Osteoblast (primary cell): ENCODE results near the gene MRNIP. TPM values are rescaled to one million over a fixed set of nuclear protein-coding genes. Genes with fewer than 3 reads are reported as not detected.

Source experiments
- DNase-seq: peaks from one replicate; pipeline ENCODE4 v3.0.0; 2011; ENCODE audit warnings: low spot score, mixed read lengths; ENCODE audit not compliant: insufficient read length; ENCODE audit errors: missing footprints
- H2AFZ ChIP-seq: 2 replicates; pipeline ENCODE4 v1.6.0; 2011; ENCODE audit warnings: mild to moderate bottlenecking, low read length
- H3K27ac ChIP-seq: 2 replicates; pipeline ENCODE4 v1.5.1; 2011; ENCODE audit warnings: mild to moderate bottlenecking, low read depth, low read length, moderate library complexity
- H3K27me3 ChIP-seq: 2 replicates; pipeline ENCODE4 v1.6.0; 2012; ENCODE audit warnings: mild to moderate bottlenecking, control low read depth, inconsistent platforms, low read length, moderate library complexity; ENCODE audit not compliant: insufficient read depth
- H3K36me3 ChIP-seq: 2 replicates; pipeline ENCODE4 v1.5.1; 2011; ENCODE audit warnings: mild to moderate bottlenecking, low read length, control low read depth, moderate library complexity; ENCODE audit not compliant: insufficient read depth
- H3K4me1 ChIP-seq: 2 replicates; pipeline ENCODE4 v1.5.1; 2011; ENCODE audit warnings: mild to moderate bottlenecking, low read length, control low read depth, moderate library complexity; ENCODE audit not compliant: insufficient read depth
- H3K4me2 ChIP-seq: 2 replicates; pipeline ENCODE4 v1.6.0; 2011; ENCODE audit warnings: mild to moderate bottlenecking, low read length; ENCODE audit not compliant: insufficient read depth
- H3K4me3 ChIP-seq: fragments of 200-600 bp; sonication (generic); 3 replicates; pipeline ENCODE4 v1.5.1; 2012; ENCODE audit warnings: mild to moderate bottlenecking, low read length, inconsistent platforms; ENCODE audit not compliant: insufficient read depth
- H3K79me2 ChIP-seq: 2 replicates; pipeline ENCODE4 v1.6.0; 2012; ENCODE audit warnings: mild to moderate bottlenecking, low read length, control low read depth, inconsistent platforms; ENCODE audit not compliant: insufficient read depth
- H3K9me3 ChIP-seq: 2 replicates; pipeline ENCODE4 v1.5.1; 2011; ENCODE audit warnings: low read depth, low read length, control low read depth
- H4K20me1 ChIP-seq: 2 replicates; pipeline ENCODE4 v1.6.0; 2012; ENCODE audit warnings: mild to moderate bottlenecking, low read length, control low read depth; ENCODE audit not compliant: insufficient read depth
- total RNA-seq: library from RNA; depleted of rRNA; stranded (reverse); fragments of >200 nt; gene quantifications from 2 replicates; pipeline ENCODE4 v1.2.3, GENCODE V29; 2012
- TF ChIP-seq, protein P1 (sequence below): IDR thresholded peaks from 2 replicates; pipeline ENCODE4 v1.5.1; 2011; ENCODE audit warnings: mild to moderate bottlenecking, low read depth, low read length, moderate library complexity; ENCODE audit errors: extremely low read depth

Gene MRNIP
- total RNA-seq, 1 donor, result 10.1 TPM

DNA sequence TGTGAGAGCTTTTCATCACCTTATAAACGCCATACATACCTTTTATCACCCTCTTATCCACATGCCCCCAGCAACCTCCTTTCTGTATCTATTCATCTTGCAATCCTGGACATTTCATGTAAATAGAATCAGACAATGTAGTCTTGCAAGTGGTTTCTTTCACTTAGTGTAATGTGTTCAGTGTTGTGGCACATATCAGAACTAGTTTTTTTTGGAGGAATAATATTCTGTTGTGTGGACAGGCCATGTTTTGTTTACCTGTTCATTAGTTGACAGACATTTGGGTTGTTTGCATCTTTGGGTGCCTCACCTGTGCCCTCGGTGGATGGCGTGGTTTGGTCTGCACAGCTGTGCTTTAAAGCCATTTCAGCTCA, 36.6 kb downstream of the MRNIP start:
- Histone ChIP-seq H4K20me1 (peaks cover 58% of the 10 kb centered on the region), H3K36me3 (peaks cover 44% of the 10 kb centered on the region), H3K79me2 (peaks cover 67% of the 10 kb centered on the region), H3K27me3 (no peaks in the 10 kb centered on the region), H3K4me2 (peak overlapping the region; percentile 86), H3K4me1 (peaks cover 42% of the 10 kb centered on the region), H3K4me3 (peak overlapping the region; percentile 97), H2AFZ (no peak overlapping the region), H3K9me3 (no peaks in the 10 kb centered on the region), H3K27ac (peak overlapping the region; percentile 3)
- TF ChIP-seq, protein P1, sequence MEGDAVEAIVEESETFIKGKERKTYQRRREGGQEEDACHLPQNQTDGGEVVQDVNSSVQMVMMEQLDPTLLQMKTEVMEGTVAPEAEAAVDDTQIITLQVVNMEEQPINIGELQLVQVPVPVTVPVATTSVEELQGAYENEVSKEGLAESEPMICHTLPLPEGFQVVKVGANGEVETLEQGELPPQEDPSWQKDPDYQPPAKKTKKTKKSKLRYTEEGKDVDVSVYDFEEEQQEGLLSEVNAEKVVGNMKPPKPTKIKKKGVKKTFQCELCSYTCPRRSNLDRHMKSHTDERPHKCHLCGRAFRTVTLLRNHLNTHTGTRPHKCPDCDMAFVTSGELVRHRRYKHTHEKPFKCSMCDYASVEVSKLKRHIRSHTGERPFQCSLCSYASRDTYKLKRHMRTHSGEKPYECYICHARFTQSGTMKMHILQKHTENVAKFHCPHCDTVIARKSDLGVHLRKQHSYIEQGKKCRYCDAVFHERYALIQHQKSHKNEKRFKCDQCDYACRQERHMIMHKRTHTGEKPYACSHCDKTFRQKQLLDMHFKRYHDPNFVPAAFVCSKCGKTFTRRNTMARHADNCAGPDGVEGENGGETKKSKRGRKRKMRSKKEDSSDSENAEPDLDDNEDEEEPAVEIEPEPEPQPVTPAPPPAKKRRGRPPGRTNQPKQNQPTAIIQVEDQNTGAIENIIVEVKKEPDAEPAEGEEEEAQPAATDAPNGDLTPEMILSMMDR, result no peak
- no peak for DNase-seq

- peak overlapping the region; percentile 86 for H3K4me2 ChIP-seq
- peak; percentile 99 for DNase-seq
- peak overlapping the region; percentile 97 for H3K4me3 ChIP-seq
- no peaks in the 10 kb centered on the region for H3K9me3 ChIP-seq
- H4K20me1 ChIP-seq, result peaks cover 52% of the 10 kb centered on the region
- TF ChIP-seq, protein P1, result no peak
- H3K4me1 ChIP-seq, result peaks cover 43% of the 10 kb centered on the region
- peaks cover 62% of the 10 kb centered on the region for H3K79me2 ChIP-seq
- H3K36me3 ChIP-seq, result peaks cover 38% of the 10 kb centered on the region
- no peaks in the 10 kb centered on the region for H3K27me3 ChIP-seq
- H3K27ac ChIP-seq, result peak overlapping the region; percentile 86
- H2AFZ ChIP-seq, result no peak overlapping the region
These were observed 37.1 kb downstream of the MRNIP start for GRCh38 chr5:179821298-179822058.

DNA sequence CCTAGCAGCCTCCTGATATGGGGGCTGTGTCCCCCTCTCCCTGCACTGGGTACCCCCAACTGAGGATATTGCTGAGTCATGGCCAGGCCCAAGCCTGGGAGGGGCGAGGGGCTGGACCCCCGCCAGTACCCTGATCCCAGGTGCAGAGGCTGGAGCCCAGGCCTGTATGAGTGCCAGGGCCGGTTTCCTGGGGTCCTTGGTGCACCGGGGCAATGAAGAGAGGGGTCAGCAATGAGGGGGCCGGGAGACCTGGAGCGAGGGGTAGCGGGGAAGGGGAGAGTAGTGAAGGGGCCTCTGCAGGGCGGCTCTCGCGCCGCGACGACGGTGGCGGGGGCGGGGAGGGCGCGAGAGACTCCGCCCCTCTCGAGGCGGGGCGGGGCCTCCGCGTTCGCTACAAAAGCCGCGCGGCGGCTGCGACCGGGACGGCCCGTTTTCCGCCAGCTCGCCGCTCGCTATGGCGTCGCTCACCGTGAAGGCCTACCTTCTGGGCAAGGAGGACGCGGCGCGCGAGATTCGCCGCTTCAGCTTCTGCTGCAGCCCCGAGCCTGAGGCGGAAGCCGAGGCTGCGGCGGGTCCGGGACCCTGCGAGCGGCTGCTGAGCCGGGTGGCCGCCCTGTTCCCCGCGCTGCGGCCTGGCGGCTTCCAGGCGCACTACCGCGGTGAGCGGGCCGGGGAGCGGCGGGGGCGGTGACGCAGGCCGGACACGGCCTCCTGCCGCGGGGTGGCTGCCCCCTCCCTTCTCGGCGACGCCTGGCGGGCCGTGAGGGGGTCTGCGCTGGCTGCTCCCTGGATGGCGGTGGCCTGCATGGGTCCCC, 37.9 kb downstream of the MRNIP start, which contains the start of gene SQSTM1:
SQSTM1 (plus strand) TSS at position 423 of the 815 bp plus-strand sequence; CDS start at position 455, 32 bp downstream.
- peak within 1 kb of the TSS; percentile 86 for H3K27ac ChIP-seq
- TF ChIP-seq, protein P1, result no peak
- no peaks in the 10 kb centered on the region for H3K9me3 ChIP-seq
- no peaks in the 10 kb centered on the region for H3K27me3 ChIP-seq
- peak; percentile 98 for DNase-seq
- H4K20me1 ChIP-seq, result peaks cover 45% of the 10 kb centered on the region
- peaks cover 31% of the 10 kb centered on the region for H3K36me3 ChIP-seq
- H3K4me2 ChIP-seq, result peak within 1 kb of the TSS; percentile 86
- peaks cover 59% of the 10 kb centered on the region for H3K79me2 ChIP-seq
- peak within 1 kb of the TSS; percentile 48 for H2AFZ ChIP-seq
- H3K4me3 ChIP-seq, result peak within 1 kb of the TSS; percentile 97
- H3K4me1 ChIP-seq, result peaks cover 43% of the 10 kb centered on the region

DNA sequence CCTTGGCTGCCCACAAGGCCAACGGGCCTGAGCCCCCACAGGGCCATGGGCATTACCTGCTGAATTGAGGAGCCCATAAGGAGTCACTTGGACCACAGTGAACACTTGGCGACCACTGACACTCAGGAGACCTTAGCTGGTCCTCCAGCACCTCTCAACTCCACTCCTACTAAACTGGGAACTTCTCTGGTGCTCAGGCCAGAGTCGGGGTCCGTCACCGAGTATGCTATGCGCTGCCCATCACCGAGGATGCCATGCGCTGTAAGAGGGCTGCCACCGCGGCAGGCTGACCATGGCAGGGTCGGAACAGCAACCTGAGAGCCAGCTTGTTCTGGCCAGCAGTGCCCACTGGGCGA, 38.5 kb downstream of the MRNIP start:
- peak overlapping the region; percentile 97 for H3K4me3 ChIP-seq
- peaks cover 53% of the 10 kb centered on the region for H3K79me2 ChIP-seq
- TF ChIP-seq, protein P1, result no peak
- H3K9me3 ChIP-seq, result no peaks in the 10 kb centered on the region
- DNase-seq, result peak; percentile 80
- H4K20me1 ChIP-seq, result peaks cover 39% of the 10 kb centered on the region
- peak overlapping the region; percentile 48 for H2AFZ ChIP-seq
- peak overlapping the region; percentile 86 for H3K27ac ChIP-seq
- peaks cover 43% of the 10 kb centered on the region for H3K4me1 ChIP-seq
- no peaks in the 10 kb centered on the region for H3K27me3 ChIP-seq
- H3K4me2 ChIP-seq, result peak overlapping the region; percentile 86
- H3K36me3 ChIP-seq, result peaks cover 25% of the 10 kb centered on the region
